ENCODE results near the gene DHRS7B.

DNA sequence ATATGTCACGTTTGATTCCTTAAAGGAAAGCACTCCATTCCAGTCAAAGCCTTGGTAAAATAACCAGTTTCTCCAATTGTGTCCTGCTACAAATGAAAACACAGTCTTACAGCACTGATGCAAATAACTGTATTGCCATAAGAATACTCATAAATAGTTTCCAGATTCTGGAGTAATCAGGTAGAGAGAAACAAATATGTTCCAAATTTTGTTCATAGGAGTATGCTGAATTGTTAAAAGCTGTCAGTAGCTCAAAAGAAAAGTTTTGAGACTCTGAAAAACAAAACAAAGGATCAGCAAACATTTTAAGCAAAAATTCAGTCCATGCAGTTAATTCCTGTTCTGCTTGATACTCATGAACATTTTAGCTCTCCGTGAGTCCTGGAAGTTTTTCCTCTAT lies 7.8 kb downstream of the DHRS7B start:
- TF ChIP-seq, protein P1, sequence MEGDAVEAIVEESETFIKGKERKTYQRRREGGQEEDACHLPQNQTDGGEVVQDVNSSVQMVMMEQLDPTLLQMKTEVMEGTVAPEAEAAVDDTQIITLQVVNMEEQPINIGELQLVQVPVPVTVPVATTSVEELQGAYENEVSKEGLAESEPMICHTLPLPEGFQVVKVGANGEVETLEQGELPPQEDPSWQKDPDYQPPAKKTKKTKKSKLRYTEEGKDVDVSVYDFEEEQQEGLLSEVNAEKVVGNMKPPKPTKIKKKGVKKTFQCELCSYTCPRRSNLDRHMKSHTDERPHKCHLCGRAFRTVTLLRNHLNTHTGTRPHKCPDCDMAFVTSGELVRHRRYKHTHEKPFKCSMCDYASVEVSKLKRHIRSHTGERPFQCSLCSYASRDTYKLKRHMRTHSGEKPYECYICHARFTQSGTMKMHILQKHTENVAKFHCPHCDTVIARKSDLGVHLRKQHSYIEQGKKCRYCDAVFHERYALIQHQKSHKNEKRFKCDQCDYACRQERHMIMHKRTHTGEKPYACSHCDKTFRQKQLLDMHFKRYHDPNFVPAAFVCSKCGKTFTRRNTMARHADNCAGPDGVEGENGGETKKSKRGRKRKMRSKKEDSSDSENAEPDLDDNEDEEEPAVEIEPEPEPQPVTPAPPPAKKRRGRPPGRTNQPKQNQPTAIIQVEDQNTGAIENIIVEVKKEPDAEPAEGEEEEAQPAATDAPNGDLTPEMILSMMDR (optimal IDR thresholded peaks at IDR 0.05 in 1 of 3, IDR thresholded peaks at IDR 0.05 in 1 of 3, conservative IDR thresholded peaks at IDR 0.05 in 1 of 3; ENCODE audit: extremely low read depth in 1 of 3, insufficient read depth in 2 of 3, low read length in 3 of 3): no peak
- no peak for TF ChIP-seq EZH2 (IDR thresholded peaks at IDR 0.05; ENCODE audit: low read length)
